PFSK-1 (cell line): ENCODE data around the gene ATP11A.

Experiments used
- POLR2AphosphoS5 ChIP-seq: IDR thresholded peaks from 2 replicates; pipeline ENCODE4 v1.6.1; 2012; ENCODE audit warnings: low read depth, mild to moderate bottlenecking, control low read depth, low read length, moderate library complexity
- REST ChIP-seq, 2 experiments: IDR thresholded peaks; 2 replicates each; pipeline versions ENCODE4 v1.6.1 to v1.8.0; 2011 to 2012; ENCODE audit warnings: low read depth in 2 of 2, low read length in 2 of 2, control low read depth in 1 of 2, inconsistent platforms in 1 of 2, mild to moderate bottlenecking in 1 of 2, moderate library complexity in 1 of 2; ENCODE audit not compliant: insufficient read depth in 1 of 2
- SIN3A ChIP-seq: IDR thresholded peaks from 2 replicates; pipeline ENCODE4 v1.6.1; 2012; ENCODE audit warnings: mild to moderate bottlenecking, low read length, moderate library complexity, borderline replicate concordance; ENCODE audit not compliant: insufficient read depth
- TAF1 ChIP-seq: IDR thresholded peaks from 2 replicates; pipeline ENCODE4 v1.6.1; 2012; ENCODE audit warnings: low read length, control low read depth, borderline replicate concordance; ENCODE audit not compliant: insufficient read depth

GRCh38 chr13:112902669-112903068 lies 212.8 kb downstream of the ATP11A start:
- TF ChIP-seq POLR2AphosphoS5 (no peak), TAF1 (no peak), REST (IDR thresholded peaks at IDR 0.05; ENCODE audit: insufficient read depth in 1 of 2, low read depth in 2 of 2, low read length in 2 of 2) (no peak), SIN3A (no peak)
